Left lobe of liver (tissue), 2 donors: ENCODE measurements around the gene NT5C. TPM values are rescaled to one million over a fixed set of nuclear protein-coding genes. Genes with fewer than 3 reads are reported as not detected.

Experiments used
- ATAC-seq: fragments of 200-7000 bp; cut with Tn5 transposase; one replicate; pipeline ENCODE4 v1.9.1; 2020; ENCODE audit warnings: mild to moderate bottlenecking, moderate library complexity
- DNase-seq: peaks from one replicate; pipeline ENCODE4 v3.0.0-alpha.2; 2020; ENCODE audit warnings: low spot score
- total RNA-seq: library from RNA; stranded (reverse); gene quantifications from one replicate; pipeline ENCODE4 v1.2.1, GENCODE V29; 2021
- donor health status: DM: no; HTN: no; CAD: no; lungs with moderate emphysema.
- donor health status: DM: no; HTN: yes; CAD: no.

Gene NT5C
- total RNA-seq, 1 donor from 2014 or later: 11.9 TPM

- ATAC-seq (peak; percentile 65), DNase-seq (no peak)
Measured at GRCh38 chr17:75096082-75096625, 35.4 kb downstream of the NT5C start.

DNA sequence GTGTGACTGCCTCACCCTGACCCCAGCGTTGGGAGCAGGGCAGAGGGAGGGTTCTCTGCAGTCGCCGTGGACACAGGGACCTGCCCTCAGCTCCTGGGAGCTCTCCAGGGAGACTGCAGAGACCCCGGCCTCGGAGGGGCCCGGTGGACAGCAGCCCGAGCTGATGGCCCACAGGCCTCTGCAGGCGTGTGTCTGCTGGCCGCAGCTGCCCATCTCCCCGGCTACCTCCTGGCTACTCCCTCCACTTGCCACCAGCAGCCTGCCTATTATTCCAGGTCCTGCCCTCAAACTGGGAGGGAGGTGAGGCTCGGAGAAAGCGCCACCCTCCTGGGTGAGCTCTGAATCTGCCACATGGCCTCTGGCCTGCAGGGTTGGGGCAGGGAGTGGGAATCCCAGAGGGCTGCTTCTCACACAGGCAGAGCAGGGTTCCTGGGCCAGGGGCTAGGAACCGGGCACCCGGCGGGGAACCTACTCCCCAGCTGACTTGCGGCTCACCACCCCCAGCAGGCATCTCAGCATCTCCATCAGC is 36.6 kb downstream of the NT5C start:
- ATAC-seq (no peak), DNase-seq (no peak)

DNA sequence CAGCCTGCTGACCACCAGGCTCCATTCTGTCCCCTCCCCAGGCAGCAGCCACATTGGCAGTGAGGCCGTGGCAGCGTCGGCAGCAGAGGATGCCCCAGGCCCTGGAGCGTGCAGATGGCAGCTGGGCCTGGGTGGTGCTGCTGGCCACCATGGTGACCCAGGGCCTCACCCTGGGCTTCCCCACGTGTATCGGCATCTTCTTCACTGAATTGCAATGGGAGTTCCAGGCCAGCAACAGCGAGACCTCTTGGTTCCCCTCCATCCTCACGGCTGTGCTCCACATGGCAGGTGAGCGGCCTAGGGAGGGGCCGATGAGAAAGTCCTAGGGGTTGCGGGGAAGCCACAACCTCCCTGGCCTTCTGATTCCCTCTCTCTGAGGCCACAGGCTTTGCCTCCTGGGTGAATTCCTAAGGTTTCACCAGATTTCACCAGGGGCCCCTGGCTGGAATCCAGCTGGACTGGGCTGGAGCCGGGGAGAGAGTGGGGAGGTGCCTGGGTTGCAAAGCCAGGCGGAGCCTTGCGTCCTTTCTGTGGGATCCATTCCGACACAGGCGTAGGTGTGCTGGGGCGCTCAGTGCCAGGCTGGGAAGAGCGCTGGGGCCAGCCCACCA is 37.9 kb downstream of the NT5C start:
- DNase-seq (no peak), ATAC-seq (no peak)

DNA sequence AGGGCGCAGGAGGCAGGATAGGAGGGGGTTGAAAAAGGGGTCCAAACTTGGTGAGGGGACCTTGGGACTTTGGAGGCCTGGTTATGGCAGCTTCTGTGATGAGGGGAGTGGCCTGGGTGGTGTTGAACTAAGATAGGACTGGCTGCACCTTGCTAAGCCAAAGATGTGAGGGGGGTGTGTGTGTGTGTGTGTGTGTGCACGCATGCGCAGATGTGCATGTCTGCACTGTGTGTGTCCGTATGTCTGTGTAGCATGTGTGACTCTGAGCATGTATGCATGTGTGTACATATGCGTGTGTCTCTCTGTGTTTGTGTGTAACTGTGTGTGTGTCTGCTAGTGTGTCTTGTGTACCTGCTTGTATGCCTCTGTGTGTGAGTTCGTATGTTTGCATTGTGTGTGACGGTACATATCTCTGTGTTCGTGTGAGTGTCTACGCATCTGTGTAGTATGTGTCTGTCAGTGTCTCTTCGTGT is 39.7 kb downstream of the NT5C start:
- DNase-seq: no peak
- no peak for ATAC-seq

DNA sequence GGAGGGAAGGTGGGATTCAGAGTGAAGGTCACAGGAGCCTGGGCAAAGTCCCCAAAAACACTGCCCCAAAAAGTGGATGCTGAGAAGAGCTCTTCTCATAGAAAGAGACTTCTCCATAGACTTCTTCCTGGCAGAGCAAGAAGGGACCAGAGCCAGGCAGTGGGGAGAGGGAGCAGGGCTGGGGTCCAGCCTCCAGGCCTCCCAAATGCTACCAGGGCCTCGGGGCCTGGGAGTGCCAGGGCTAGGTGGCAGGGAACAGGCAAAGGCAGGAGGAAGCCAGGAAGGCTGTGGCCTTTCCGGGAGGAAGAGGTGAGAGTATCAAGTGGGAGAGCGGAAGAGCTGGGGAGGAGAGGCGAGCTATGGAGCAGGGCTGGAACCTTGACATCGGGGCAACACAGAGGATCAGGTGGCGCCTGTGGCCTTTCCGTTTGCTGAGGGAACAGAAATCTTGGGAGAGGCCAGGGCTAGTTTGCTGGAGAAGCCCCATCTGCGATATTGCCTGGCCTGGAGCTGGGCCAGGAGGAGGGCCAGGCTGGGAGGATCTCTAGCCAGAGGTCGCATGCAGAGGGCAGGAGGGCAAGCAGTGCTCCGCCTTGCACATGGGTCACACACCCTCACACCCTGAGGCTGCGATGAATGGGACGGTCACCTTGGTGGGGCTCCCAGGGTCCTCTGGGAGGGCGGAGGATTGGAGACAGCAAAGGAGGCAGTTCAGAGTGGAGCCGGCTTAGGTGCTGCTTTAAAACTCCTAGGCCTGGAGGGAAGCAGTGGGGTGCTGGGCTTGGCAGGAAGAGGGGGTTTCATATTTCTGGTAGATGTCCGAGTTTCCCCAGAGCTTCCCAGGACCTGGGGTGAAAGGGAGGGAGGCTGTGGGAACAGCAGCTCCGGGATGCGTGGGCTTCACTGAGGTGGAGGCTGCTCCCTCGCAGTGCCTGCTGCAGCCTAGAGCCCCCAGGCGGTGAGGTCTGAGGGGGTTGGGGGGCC is 40.4 kb downstream of the NT5C start:
- ATAC-seq (peak; percentile 71), DNase-seq (peak; percentile 77)

DNA sequence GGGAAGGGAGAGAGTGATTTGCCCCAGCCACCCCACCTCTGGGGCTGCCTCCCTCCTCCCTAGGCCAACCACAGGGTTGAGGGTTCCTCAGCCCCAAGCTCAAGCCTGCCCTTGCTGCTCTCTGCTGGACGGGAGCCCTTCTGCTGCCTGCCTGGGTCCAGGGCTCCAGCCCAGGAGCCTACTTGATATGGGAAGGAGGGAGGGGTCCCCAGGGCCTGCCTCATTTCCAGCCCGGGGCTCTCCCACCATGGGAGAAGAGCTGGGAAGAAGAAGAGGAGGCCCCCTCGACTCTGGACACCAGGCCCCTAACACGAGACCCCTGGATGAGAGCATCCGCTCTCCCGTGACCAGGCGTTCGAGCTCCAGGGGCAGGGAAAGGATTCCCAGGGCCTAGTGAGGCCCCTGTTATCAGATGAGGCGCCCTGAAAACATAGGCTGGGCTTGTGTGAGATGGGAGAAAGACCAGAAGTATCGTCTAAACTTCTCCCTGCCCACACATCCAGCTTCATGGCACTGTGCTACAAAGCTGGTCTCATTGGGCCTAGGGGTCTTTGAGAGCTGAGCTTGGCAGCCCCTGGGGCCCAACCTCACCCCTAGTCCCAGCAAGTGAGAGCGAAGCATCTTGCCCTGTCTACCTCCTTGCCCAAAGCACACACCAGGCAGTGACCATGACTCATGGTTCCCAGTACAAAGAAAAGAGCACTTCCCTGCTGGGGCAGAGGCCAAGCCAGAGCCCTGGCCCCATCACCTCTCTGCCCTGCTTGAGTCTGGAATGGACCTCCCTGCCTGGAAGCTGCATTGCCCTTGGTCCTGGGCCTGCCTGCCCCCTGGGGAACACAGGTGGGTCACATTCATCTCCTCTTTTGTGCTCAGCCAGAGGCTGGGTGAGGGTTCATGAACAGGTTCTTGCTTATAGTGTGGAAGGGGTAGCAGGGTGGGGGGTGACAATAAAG is 42.8 kb downstream of the NT5C start:
- DNase-seq (no peak), ATAC-seq (no peak)

DNA sequence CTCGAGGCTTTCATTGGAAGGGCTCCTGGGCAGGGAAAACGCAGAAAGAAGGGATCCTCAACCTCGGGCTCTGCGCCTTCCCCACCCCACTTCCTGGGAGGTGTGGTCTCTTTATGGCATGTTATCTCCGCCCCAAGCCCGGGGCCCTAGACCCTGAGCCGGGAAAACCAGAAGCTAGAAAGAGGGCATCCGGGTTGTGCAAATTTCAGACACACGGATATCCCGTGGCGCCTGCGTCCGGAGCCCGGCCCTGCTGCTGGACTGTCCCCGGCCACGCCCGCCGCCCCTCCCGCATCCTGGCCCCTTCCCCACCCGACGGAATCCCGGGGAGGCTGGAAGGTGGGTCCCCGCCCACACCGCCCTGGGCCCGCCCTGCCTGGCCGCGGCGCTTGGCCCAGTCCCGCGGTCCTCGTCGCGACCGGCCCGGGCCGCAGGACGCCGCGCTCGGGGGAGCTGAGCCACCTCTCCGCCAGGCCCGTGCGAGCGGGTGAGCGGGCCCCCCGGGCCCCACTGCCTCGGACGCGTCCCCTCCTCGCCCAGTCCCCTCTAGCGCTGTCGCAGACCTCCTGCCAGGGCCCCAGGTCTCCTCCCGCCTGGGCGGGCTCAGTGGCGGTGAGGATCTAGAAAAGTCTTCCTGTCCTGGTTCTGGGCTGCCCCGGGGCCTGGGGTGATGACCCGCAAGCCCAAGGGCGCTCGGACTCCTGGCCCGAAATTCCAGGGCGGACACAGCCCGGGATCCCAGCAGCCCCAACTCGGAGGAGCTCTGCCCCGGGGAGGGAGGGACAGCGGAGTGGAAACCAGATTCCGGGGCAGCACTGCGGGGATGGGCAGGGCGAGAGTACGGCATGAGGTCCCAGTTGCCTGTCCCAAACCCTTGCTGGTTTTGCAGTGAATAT is 43.7 kb downstream of the NT5C start, which contains the start of gene SLC16A5:
SLC16A5 (plus strand) TSS at position 397 of the 896 bp plus-strand sequence. CDS start 5,683 bp downstream, outside the sequence.
- DNase-seq: peak; percentile 80
- peak; percentile 37 for ATAC-seq

DNA sequence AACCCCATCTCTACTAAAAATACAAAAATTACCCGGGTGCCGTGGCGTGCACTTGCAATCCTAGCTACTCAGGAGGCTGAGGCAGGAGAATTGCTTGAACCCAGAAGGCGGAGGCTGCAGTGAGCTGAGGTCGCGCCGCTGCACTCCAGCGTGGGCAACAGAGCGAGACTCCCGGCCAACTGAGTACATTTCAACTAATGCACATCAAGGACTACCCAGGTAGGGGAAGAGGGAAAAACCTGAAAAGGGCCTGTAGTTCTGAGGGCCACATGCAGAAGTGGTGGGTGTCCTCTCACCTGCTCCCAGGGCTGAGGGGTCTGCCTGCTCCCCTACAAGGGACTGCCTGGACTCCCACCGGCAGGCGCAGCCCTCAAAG is 44.4 kb downstream of the NT5C start:
- no peak for DNase-seq
- no peak for ATAC-seq

GRCh38 chr17:75086496-75087181 is 44.9 kb downstream of the NT5C start:
- ATAC-seq (peak; percentile 39), DNase-seq (peak; percentile 63)

DNA sequence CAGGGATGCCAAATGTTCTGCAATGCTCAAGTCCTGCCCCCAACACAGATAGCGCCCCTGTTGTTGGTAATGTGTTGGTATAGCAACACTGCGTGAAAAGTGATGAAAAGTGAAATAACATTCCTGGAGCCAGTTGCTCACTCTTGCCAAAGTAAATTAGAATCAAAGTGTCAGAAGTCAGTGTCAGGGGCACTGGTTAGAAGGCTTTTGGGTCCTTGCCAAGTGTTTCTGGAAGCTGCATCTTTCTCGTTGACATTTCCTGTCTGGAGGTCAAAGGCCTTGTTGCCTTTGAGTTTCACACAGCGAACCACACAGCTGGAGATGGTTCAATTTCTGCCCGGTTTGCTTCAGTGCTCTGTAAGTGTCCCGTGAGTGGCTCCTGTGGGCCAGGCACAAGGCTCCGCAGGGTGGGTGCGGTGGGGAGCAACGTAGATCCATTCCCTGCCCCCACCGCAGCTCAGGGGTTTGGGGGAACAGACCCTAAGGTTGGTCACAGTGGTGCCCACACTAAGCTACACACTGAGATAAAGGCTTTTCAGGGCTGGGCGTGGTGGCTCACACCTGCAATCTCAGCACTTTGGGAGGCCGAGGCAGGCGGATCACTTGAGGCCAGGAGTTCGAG is 47.4 kb downstream of the NT5C start:
- ATAC-seq: peak; percentile 64

DNA sequence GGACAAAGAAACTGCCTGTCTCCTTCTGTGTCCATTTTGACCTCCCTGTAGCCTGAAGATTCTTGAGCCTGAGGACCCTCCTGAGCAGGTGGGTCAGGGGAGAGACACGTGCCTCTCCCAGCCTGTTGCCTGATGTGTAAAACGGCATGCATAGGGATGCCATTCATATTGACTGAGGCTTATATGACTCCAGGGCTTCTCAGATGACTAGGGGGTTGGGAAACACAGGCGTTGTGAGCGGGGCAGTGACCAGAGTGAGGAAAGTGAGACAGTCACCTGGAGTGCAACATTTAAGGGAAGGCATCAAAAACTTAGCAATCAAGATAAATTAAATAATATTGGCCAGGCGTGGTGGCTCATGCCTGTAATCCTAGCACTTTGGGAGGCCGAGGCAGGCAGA is 48.9 kb downstream of the NT5C start:
- DNase-seq: no peak
- ATAC-seq: no peak

More for the DNA sequence above, 47.4 kb downstream of the NT5C start:
- peak; percentile 88 for DNase-seq

GRCh38 chr17:75081611-75082540 is 49.7 kb downstream of the NT5C start:
- ATAC-seq: no peak

More at GRCh38 chr17:75081611-75082540, 49.7 kb downstream of the NT5C start:
- DNase-seq: no peak

Other genes with a start within 250 kb of the NT5C start
- gene FADS6, start 238.1 kb downstream of the NT5C start, total RNA-seq: 1.8 TPM
- not detected for gene USH1G, start 208.5 kb downstream of the NT5C start, total RNA-seq
- gene OTOP2, start 207.5 kb downstream of the NT5C start, total RNA-seq: not detected
- gene OTOP3, start 195.8 kb downstream of the NT5C start, total RNA-seq: not detected
- 5.9 TPM for gene HID1, start 159.0 kb downstream of the NT5C start, total RNA-seq
- gene CDR2L, start 144.1 kb downstream of the NT5C start, total RNA-seq: 1.2 TPM
- 25.8 TPM for gene MRPL58, start 119.1 kb downstream of the NT5C start, total RNA-seq
- gene ATP5PD, start 84.8 kb downstream of the NT5C start, total RNA-seq: 177 TPM
- 7.0 TPM for gene KCTD2, start 84.5 kb downstream of the NT5C start, total RNA-seq
- 1.2 TPM for gene SLC16A5, start 43.8 kb downstream of the NT5C start, total RNA-seq
- gene ARMC7, start 21.8 kb downstream of the NT5C start, total RNA-seq: 5.6 TPM
- 14.8 TPM for gene JPT1, start 22.8 kb upstream of the NT5C start, total RNA-seq
- 94.9 TPM for gene SUMO2, start 51.2 kb upstream of the NT5C start, total RNA-seq
- gene NUP85, start 73.9 kb upstream of the NT5C start, total RNA-seq: 33.8 TPM
- 17.9 TPM for gene GGA3, start 129.9 kb upstream of the NT5C start, total RNA-seq
- gene MRPS7, start 130.1 kb upstream of the NT5C start, total RNA-seq: 36.1 TPM
- 7.7 TPM for gene MIF4GD, start 139.5 kb upstream of the NT5C start, total RNA-seq
- gene SLC25A19, start 157.7 kb upstream of the NT5C start, total RNA-seq: 3.6 TPM